Psoas muscle (tissue), 8 donors: ENCODE results near the gene SCARB1. TPM values are rescaled to one million over a fixed set of nuclear protein-coding genes. Genes with fewer than 3 reads are reported as not detected.

ENCODE experiments used
- ATAC-seq, 4 donors: fragments of 200-7000 bp; cut with Tn5 transposase; one replicate each; pipeline ENCODE4 v1.9.1; 2020; ENCODE audit warnings: moderate library complexity in 3 of 4, mild to moderate bottlenecking in 2 of 4
- DNase-seq, 2 donors: peaks; one replicate each; pipeline ENCODE4 v3.0.0-alpha.2; 2020
- H3K27ac ChIP-seq: fragments of 200-600 bp; one replicate; pipeline ENCODE4 v1.8.0; 2022
- H3K27me3 ChIP-seq, 3 donors: fragments of 200-600 bp in 1 of 3; one replicate each; pipeline versions ENCODE4 v1.6.1 to v1.8.0; 2013 to 2022; ENCODE audit warnings: low read length in 2 of 3, mild to moderate bottlenecking in 2 of 3, moderate library complexity in 1 of 3; ENCODE audit not compliant: insufficient read depth in 3 of 3
- H3K36me3 ChIP-seq, 2 donors: fragments of 200-600 bp in 1 of 2; one replicate each; pipeline versions ENCODE4 v1.6.1 to v1.8.0; 2013 to 2022; ENCODE audit warnings: low read depth in 1 of 2, mild to moderate bottlenecking in 1 of 2, moderate library complexity in 1 of 2; ENCODE audit not compliant: insufficient read depth in 1 of 2
- H3K4me1 ChIP-seq: fragments of 200-600 bp; one replicate; pipeline ENCODE4 v1.8.0; 2022
- H3K4me3 ChIP-seq: fragments of 200-600 bp; one replicate; pipeline ENCODE4 v1.8.0; 2022; ENCODE audit warnings: mild to moderate bottlenecking
- H3K9me3 ChIP-seq: fragments of 200-600 bp; one replicate; pipeline ENCODE4 v1.8.0; 2022
- WGBS, 3 donors: extraction: QIAGEN DNeasy Blood & Tissue Kit; methylation state at CpG; one replicate each; pipeline versions ENCODE4 v1.1.6 to v1.1.7; 2013; 5-methylcytosine and 5-hydroxymethylcytosine counted together
- intact Hi-C, 2 donors: fragments of 100-400 bp; cut with DNase I; formaldehyde crosslinking; loops; one replicate each; pipeline versions ENCODE4 v1.11.0 to v1.14.2; 2022
- polyA plus RNA-seq, 3 donors: library from polyadenylated mRNA; stranded (reverse); fragments of 200-250 nt; gene quantifications; one replicate each; pipeline ENCODE4 v1.2.3, GENCODE V29; 2013
- total RNA-seq, 4 donors: library from RNA; stranded (reverse); fragmentation: NEBNext Ultra II Directional in 2 of 4; extraction: Animal tissue kit (Norgen Biotek cat#: 25700) in 2 of 4; gene quantifications; one replicate each; pipeline versions ENCODE4 v1.2.1 to v1.2.4, GENCODE V29; 2021 to 2023
- TF ChIP-seq, protein P1 (sequence below): fragments of 200-600 bp; IDR thresholded peaks from one replicate; pipeline ENCODE4 v1.8.0; 2022; ENCODE audit warnings: antibody characterized with exemption
- donor health status: healthy with polysubstance abuse.
- donor health status: DM: no; HTN: no; CAD: no; lungs with moderate emphysema.
- donor health status: Bipolar disorder and iron deficiency.
- donor health status: healthy.
- donor health status: DM: yes; HTN: yes; CAD: no.
- donor health status: DM: no; HTN: no; CAD: no.
- donor health status: DM: no; HTN: no; CAD: no.
- donor health status: DM: yes; HTN: yes; CAD: no.

Gene SCARB1
- total and polyA plus RNA-seq, 7 donors = 5.7 to 19.6 (median 9.1) TPM

DNA sequence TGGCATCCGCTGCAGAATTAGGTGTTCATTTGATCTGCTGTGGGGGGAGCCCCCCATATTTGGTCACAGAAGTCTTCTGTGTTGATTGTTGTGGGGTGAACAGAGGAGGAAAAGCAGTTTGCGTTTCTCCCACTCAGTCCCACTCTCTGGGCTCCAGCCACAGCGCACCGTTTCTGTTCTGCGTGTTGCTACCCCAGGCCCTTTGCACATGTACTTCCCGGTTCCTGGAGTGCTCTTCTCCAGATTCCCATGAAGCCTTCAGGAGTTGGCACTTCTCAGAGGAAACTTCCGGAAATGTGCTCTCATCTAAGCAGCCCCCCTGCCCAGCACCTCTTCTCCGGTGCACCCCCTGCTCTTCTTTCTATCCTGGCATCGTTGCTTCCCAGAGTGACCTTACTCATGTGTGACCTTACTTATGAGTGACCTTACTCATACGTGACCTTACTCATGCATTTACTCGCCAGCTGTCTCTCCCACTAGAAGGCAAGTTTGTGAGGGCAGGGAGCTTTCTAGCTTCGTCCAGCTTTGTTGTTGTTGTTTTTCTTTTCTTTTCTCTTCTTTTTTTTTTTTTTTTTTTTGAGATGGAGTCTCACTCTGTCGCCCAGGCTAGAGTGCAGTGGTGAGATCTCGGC, 93.7 kb downstream of the SCARB1 start:
- Histone ChIP-seq H3K27me3 (no peaks in the 10 kb centered on the region), H3K4me3 (no peak overlapping the region), H3K27ac (no peak overlapping the region), H3K4me1 (peaks cover 36% of the 10 kb centered on the region), H3K9me3 (no peaks in the 10 kb centered on the region), H3K36me3 (no peaks in the 10 kb centered on the region)
- intact Hi-C loops = loop anchor here (2.0 to 10.0 kb wide), 9 partner anchors 93 to 737 kb away; partner anchors contain the start of gene NCOR2 (in 1 of the 2)
- 92 to 95% (median 95%) methylated on average over 14 of the region's 14 CpGs for WGBS, 3 donors
- TF ChIP-seq, protein P1, sequence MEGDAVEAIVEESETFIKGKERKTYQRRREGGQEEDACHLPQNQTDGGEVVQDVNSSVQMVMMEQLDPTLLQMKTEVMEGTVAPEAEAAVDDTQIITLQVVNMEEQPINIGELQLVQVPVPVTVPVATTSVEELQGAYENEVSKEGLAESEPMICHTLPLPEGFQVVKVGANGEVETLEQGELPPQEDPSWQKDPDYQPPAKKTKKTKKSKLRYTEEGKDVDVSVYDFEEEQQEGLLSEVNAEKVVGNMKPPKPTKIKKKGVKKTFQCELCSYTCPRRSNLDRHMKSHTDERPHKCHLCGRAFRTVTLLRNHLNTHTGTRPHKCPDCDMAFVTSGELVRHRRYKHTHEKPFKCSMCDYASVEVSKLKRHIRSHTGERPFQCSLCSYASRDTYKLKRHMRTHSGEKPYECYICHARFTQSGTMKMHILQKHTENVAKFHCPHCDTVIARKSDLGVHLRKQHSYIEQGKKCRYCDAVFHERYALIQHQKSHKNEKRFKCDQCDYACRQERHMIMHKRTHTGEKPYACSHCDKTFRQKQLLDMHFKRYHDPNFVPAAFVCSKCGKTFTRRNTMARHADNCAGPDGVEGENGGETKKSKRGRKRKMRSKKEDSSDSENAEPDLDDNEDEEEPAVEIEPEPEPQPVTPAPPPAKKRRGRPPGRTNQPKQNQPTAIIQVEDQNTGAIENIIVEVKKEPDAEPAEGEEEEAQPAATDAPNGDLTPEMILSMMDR = no peak
- no peak for ATAC-seq
- no peak for DNase-seq

DNA sequence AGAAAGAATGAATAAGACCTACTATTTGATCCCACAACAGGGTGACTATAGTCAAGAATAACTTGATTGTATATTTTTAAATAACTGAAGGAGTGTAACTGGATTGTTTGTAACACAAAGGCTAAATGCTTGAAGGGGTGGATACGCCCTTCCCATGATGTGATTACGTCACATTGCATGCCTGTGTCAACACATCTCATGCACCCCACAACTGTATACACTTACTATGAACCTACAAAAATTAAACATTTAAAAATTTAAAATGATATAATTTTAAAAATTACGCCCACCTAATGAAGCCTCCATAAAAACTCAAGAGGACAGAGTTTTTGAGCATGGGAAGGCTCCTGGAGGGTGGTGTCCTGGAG, 94.5 kb downstream of the SCARB1 start:
- no peak overlapping the region for H3K4me3 ChIP-seq
- 93 to 98% (median 95%) methylated on average over 3 of the region's 3 CpGs for WGBS, 3 donors
- TF ChIP-seq, protein P1 = no peak
- no peak overlapping the region for H3K27ac ChIP-seq
- H3K9me3 ChIP-seq = peaks cover 4% of the 10 kb centered on the region
- no peaks in the 10 kb centered on the region for H3K27me3 ChIP-seq
- no peak for DNase-seq
- peaks cover 34% of the 10 kb centered on the region for H3K4me1 ChIP-seq
- ATAC-seq = no peak
- intact Hi-C loops = loop anchor here (5.0 to 10.0 kb wide), 5 partner anchors 92 to 397 kb away; partner anchors contain the start of gene NCOR2 (in 1 of the 2)
- H3K36me3 ChIP-seq = no peaks in the 10 kb centered on the region

DNA sequence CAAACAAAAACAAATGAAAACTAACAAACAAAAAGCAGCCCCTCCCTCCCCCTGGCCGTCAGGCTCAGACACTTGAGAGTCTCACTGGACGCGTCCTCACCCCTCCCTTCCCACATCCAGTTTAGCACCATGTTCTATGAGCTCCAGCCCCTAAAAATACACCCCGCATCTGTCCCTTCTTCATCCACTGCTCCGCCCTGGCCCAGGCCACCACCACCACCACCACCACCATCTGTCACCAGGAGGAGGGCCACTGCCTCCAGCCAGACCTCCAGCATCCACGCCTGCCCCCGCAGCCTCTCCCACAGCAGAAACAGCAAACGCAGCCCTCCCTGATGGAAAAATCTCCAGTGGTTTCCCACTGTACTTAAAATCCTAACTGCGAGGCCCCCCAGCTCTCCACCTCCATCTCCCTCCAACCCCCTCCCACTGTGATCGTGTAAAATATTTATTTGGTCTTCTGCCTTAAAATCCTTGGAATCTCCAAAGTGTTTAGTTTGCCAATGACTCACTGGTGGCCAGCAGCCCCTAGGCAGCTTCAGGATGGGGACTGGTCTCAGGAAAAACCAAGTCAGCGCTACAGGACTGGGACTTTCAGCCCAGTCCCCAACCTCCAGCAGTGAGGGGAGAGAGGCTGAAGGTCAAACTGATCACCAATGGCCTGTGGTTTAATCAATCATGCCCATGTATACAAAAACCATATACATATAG, 95.1 kb downstream of the SCARB1 start:
- peaks cover 33% of the 10 kb centered on the region for H3K4me1 ChIP-seq
- intact Hi-C loops = loop anchor here (5.0 to 10.0 kb wide), 5 partner anchors 91 to 396 kb away; partner anchors contain the start of gene NCOR2 (in 1 of the 2)
- DNase-seq (no peak), ATAC-seq (peak in 3 of 4 donors; percentile 25 to 35 (median 29))
- peak overlapping the region; percentile 58 for H3K27ac ChIP-seq
- TF ChIP-seq, protein P1 = no peak
- no peak overlapping the region for H3K4me3 ChIP-seq
- peaks cover 4% of the 10 kb centered on the region for H3K9me3 ChIP-seq
- H3K27me3 ChIP-seq = no peaks in the 10 kb centered on the region
- no peaks in the 10 kb centered on the region for H3K36me3 ChIP-seq
- WGBS, 3 donors = 51 to 62% (median 52%) methylated on average over 11 of the region's 11 CpGs

DNA sequence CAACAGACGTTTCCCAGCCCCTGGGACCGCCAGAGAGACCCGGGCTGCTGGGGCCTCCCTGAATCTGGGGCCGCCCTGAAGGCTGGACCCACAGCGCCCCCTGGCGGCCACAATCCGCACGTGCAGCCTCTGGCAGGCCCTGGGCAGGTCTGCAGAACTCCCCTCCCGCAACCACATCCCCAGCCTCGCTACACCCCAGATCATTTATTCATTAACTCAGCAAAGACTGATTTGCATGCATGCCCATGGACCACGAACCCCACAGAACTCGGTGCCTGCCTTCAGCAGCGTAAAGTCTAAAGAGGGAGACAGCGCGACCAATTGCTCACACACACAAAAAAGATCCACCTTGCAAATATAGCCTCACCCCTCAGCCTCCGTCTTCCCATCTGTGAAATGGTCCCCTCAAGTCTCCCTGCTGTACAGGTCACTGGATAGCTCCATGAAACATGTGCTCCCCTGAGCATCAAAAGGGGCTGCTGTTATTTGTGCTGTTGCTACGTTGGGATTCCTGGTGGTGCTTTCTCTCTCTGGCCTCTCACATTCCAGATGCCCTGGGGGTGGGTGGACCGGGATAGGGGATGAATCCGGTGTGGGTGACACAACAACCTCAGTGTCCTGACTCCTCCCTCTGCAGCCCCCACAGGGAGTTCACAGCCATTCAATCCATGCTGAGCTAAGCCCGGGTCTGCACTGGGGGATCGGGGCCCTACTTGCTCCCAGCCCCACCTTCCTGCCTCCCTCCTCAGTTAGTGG, 96.4 kb downstream of the SCARB1 start:
- peak overlapping the region; percentile 86 for H3K27ac ChIP-seq
- H3K27me3 ChIP-seq = no peaks in the 10 kb centered on the region
- peaks cover 33% of the 10 kb centered on the region for H3K4me1 ChIP-seq
- peak; percentile 81 to 88 for DNase-seq
- ATAC-seq = peak; percentile 72 to 85 (median 76)
- no peak overlapping the region for H3K4me3 ChIP-seq
- 29 to 32% (median 30%) methylated on average over 21 of the region's 21 CpGs for WGBS, 3 donors
- TF ChIP-seq, protein P1 = peak; percentile 100
- intact Hi-C loops = loop anchor here (1.0 to 10.0 kb wide), 6 partner anchors 90 to 395 kb away; partner anchors contain the start of gene NCOR2 (in 1 of the 2)
- H3K36me3 ChIP-seq = no peaks in the 10 kb centered on the region
- H3K9me3 ChIP-seq = peaks cover 4% of the 10 kb centered on the region
